ENCODE data around the gene MYO15A.

Gene MYO15A

DNA sequence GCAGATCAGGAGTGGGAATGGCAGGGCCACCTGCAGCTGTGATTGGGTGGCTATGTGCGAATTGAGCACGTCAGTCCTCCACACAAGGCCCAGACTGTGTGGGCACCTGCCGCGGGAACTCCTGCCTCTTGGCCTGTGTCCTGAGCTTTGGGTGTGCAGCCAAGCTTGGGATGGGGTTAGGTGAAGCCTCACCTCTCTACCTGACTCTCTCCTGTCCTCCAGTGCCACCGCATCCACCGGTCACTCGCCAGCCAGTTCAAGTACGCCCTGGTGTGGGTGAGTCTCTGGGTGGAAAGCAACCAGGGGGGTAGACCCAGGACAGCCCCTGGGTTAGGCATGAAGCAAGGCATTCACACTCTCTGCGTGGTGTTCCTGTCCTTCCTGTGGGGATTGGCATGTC lies 2.3 kb upstream of the MYO15A start:
- no peak for DNase-seq

DNA sequence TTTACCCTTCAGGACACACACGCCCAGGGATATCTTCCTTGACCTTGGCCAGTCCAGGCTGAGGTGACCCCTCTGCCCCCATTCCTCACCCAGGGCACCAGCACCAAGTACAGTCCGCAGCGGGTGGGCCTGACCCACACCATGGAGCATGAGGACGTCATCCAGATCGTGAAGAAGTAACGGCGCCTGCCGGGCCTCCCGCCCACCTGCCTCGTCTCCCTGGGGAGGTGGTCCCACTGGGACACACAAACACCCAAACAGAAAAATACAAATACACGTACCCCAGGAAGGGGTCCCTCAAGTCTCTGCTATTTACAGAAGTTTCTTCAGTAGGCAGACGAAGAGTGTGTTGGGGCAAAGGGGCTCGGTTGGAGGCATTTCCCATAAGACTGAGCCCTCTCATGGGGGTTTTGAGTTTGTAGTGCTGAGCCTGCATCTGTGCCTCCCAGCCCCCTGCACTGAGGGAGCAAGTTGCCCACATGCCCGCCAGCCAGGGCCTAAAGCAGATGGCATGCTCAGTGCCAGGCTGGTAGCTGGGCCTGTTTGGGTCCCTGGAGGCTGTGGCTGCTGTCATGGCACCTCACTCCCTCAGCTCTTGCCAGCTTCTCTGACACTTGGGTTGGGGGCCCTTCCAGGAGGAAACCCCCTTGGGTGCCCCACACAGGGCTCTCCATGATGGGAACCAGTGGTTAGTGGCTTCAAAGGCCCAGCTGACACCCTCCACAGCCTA lies 1.3 kb upstream of the MYO15A start:
- DNase-seq = no peak

DNA sequence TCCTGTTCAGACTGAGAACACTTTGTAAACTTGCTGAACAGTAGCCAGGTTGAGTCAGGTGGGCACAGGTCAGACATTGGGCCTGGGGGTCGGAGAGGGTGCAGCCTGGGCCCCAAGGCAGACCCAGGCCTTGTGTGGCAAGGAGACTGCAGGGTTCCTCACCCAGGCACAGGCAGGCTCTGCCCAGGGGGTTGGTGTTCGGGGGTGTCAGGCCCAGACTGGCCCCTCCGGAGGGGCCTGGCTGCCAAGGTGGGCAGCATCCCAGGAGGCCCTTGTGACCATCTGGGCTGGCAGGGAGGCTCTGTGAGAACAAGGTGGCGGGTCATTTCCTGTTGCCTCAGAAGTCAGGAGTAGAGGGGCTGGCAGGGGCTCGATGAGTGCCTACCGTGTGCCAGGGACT lies 585 bp upstream of the MYO15A start:
- DNase-seq = no peak

DNA sequence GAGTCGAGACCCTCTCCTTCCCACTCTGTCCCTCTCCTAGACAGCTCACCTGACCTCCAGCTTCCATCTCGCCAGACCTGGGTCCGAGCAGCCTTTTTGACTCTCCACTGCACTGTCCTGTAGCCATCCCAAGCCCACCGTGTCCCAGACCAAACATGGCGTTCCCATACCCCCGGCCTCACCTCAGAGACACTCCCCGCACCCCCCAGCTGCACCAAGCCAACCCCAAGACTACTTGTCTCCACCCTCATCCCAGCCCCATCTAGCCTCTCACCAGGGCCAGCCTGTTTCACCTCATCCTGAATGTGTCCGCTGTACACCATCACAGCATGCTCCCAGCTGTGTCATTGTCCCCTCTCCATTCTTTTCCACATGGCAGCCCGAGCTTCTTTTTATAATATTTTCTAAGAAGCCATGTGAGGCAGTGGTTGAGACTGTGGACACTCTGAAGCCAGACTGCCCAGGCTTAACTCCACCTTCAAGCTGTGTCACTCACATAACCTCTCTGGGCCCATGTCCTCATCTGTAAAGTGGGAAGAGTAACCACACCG lies 1.5 kb downstream of the MYO15A start:
- DNase-seq = no peak

DNA sequence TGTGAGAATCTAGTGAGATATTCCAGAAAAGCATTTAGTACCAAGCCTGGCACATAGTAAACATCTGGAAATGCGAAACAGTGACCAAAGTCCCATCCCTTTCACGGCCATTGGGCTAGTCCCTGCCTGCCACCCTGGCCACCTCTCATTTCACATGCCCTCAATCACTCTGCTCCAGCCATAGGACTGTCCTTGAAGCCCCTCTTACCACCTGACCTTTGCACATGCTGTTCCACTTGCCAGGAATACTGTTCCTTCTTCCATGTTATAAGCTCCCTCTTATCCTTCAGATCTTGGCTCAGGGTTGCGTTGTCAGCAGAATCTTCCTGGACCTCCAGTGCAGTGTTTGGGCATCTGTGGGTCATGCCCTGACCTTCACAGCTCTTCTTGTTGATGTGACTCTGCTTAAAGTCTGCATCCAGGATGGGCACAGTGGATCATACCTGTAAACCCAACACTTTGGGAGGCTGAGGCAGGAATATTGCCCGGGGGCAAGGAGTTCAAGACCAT lies 2.1 kb downstream of the MYO15A start:
- no peak for DNase-seq

DNA sequence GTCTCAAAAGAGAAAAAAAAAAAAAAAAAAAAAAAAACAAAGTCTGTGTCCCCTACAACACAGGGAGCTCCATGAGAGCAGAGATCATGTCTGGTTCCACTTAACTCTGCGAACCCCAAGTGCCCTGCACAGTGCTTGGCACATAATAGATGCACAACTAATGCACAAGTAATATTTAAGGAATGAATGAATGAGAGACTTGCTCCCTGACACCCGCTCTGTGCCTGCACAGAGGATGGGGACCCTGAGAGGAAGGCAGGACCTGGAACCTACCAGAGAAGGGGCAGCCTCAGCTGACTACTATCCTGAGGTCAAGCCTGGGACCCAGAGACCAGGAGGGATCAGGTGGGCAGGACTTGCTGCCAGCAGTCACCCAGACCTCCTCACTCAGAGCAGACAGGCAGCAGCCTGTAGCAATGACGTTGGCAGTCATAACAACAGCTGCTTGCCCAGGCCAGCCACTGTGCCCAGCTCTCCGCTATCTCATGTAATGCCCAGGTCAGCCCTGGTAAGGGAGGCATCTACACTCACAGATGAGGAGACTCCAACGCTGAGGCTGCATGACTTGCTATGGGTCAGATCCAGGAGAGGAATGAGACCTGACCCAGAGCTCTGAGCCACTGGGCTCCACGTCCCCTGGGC lies 2.9 kb downstream of the MYO15A start:
- no peak for DNase-seq

DNA sequence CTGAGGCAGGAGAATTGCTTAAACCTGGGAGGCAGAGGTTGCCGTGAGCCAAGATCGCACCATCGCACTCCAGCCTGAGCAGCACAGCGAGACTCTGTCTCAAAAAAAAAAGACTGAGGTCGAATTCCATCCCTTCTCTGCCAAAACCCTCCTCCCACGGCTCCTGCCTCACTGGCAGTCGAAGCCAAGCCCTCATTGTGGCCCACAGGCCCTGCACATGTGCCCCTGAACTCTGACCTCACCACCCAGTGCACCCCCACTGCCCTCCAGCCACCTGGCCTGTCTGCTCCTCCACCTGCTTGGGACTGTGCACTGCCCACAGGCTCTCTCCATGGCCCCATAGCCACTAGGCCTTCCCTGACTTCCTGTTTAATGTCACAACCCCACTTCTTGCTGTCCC lies 7.0 kb downstream of the MYO15A start:
- no peak for DNase-seq

DNA sequence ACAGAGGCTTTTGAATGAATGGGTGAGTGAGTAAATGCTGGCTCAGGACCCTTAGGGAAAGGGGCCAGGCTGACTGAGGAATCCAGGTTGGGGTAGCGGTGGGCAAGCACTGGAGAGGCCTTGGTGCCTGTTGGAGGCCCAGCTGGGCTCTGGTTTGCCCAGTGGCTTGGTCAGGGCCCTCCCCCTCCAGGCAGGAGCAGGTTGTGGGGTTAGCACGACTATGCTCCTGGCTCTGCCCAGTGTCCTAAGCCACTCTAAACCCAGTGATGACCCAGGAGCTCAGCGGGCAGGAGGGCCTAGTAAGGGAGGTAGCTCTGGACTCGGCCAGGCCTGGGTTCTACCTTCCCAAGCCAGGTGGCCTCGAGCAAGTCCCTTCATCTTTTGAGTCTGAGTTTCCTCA lies 7.5 kb downstream of the MYO15A start:
- no peak for DNase-seq

DNA sequence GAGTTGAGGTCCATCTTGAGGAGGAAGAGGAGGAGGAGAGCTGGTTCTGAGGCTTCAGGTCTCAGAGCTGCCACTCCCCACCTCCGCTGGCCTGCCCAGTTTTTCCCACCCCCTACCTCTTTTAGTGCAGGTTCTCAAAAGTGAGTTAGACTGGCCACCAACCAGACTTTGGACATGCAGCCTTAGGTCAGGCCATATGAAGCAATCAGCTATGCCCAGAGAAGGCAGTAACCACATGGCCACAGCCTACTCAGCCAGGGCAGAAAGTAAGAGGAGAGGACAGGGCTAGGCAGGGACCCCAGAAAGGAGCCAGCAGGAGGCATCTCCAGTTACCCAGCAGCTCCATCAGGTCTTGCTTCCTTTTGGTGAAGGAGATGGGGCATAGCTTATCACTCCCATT lies 9.0 kb downstream of the MYO15A start:
- no peak for DNase-seq

DNA sequence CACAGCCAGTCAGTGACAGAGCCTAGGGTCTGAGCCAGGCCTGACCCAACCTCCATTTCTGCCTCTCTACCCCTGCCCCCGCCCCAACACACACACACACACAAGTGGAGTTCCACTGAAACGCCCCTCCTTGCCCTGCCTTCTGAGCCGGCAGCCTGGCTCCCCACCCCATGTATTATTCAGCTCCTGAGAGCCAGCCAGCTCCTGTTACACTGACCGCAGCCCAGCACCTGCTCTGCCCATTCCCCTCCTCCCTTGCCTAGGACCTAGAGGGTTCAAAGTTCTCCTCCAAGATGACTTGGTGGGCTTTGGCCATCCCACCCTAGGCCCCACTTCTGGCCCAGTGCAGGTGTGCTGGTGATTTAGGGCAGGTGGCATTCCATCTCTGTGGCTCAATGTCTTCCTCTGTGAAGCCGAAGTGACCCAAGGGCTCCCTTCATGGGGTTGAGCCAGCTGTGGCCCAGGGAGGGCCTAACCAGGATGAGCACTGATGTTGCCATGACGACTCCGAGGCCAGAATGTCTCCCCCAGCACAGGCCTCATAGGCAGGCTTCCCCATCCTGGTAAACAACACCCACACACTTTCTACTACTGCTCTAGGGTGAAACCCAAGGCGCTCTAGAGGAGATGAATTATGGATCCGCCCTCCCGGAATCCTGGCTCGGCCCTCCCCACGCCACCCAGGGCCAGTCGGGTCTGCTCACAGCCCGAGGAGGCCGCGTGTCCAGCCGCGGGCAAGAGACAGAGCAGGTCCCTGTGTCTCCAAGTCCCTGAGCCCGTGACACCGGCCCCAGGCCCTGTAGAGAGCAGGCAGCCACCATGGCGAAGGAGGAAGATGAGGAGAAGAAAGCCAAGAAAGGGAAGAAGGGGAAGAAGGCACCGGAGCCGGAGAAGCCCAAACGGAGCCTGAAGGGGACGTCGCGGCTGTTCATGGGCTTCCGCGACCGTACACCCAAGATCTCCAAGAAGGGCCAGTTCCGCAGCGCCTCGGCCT lies 9.7 kb downstream of the MYO15A start:
- no peak for DNase-seq

DNA sequence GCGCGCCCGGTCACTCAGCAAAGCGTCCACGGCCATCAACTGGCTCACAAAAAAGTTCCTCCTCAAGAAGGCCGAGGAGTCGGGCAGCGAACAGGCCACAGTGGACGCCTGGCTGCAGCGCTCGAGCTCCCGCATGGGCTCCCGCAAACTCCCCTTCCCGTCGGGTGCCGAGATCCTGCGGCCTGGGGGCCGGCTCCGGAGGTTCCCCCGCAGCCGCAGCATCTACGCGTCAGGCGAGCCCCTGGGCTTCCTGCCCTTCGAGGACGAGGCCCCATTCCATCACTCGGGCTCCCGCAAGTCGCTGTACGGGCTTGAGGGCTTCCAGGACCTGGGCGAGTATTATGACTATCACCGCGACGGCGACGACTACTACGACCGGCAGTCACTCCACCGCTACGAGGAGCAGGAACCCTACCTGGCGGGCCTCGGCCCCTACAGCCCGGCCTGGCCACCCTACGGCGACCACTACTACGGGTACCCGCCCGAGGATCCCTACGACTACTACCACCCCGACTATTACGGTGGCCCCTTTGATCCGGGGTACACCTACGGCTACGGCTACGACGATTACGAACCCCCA lies 10.7 kb downstream of the MYO15A start:
- no peak for DNase-seq

DNA sequence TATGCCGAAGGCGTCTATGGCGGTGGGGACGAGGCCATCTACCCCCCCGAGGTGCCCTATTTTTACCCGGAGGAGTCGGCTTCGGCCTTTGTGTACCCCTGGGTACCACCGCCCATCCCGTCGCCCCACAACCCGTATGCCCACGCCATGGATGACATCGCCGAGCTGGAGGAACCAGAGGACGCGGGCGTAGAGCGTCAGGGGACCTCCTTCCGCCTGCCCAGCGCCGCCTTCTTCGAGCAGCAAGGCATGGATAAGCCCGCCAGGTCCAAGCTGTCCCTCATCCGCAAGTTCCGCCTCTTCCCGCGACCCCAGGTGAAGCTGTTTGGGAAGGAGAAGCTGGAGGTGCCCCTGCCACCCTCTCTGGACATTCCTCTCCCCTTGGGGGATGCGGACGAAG lies 11.4 kb downstream of the MYO15A start:
- DNase-seq = no peak

DNA sequence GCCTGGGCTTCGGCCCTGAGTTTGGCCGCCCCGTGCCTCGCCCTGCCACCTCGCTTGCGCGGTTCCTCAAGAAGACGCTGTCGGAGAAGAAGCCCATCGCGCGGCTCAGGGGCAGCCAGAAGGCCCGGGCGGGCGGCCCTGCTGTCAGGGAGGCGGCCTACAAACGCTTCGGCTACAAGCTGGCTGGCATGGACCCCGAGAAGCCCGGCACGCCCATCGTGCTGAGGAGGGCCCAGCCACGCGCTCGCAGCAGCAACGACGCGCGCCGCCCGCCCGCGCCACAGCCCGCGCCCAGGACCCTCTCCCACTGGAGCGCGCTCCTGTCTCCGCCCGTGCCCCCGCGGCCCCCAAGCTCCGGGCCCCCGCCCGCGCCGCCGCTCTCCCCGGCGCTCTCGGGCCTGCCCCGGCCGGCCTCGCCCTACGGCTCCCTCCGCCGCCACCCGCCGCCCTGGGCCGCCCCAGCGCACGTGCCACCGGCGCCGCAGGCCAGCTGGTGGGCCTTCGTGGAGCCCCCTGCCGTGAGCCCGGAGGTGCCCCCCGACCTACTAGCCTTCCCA lies 12.0 kb downstream of the MYO15A start:
- no peak for DNase-seq

DNA sequence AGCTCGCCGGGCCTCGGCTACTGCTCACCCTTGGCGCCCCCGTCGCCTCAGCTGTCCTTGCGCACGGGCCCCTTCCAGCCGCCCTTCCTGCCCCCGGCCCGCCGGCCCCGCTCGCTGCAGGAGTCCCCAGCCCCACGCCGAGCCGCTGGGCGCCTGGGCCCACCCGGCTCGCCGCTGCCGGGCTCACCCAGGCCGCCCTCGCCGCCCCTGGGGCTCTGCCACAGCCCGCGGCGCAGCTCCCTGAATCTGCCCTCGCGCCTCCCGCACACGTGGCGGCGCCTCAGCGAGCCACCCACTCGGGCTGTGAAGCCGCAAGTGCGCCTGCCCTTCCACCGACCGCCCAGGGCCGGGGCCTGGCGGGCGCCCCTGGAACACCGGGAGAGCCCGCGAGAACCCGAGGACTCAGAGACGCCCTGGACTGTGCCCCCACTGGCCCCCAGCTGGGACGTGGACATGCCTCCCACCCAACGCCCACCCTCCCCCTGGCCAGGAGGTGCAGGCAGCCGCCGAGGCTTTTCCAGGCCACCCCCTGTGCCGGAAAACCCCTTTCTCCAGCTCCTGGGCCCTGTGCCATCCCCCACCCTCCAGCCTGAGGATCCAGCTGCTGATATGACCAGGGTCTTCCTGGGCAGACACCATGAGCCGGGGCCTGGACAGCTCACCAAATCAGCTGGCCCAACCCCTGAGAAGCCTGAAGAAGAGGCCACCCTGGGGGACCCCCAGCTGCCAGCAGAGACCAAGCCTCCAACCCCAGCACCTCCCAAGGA lies 12.8 kb downstream of the MYO15A start:
- no peak for DNase-seq

DNA sequence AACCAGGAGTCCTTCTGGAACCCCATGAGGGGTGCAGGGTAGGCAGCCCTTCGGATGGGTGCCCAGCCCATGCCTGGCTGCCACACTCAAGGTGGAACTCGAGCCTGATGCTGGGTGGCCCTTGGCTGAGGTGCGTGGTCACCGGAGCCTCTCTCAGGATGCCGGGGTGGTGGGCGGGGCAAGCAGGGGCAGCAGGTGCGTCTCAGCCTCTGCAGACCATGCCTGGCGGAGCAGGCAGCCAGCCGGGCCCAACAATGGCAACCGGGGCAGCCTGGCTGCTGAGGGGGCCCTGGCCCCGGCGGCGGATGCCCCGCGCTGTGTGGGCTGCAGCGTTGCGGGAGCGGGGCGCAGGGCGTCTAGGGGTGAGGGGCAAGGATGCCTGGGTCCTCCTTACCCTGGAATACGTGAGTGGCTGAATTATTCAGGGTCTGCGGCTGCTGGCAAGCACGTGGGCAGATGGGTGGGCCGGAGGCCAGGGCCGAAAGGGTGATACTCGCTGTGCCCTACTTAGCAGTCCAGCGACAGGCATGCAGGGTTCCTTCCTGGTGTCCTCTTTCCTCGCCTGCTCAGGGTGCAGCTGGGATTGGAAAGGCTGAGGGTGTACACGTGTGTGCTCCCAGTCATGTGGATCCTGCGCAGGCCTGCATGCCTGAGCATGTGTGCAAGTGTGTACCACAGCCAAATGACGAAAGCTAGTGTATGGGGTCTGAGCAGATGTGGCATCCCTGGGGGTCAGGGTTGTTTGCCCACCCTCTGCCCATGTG lies 14.6 kb downstream of the MYO15A start:
- DNase-seq = no peak

DNA sequence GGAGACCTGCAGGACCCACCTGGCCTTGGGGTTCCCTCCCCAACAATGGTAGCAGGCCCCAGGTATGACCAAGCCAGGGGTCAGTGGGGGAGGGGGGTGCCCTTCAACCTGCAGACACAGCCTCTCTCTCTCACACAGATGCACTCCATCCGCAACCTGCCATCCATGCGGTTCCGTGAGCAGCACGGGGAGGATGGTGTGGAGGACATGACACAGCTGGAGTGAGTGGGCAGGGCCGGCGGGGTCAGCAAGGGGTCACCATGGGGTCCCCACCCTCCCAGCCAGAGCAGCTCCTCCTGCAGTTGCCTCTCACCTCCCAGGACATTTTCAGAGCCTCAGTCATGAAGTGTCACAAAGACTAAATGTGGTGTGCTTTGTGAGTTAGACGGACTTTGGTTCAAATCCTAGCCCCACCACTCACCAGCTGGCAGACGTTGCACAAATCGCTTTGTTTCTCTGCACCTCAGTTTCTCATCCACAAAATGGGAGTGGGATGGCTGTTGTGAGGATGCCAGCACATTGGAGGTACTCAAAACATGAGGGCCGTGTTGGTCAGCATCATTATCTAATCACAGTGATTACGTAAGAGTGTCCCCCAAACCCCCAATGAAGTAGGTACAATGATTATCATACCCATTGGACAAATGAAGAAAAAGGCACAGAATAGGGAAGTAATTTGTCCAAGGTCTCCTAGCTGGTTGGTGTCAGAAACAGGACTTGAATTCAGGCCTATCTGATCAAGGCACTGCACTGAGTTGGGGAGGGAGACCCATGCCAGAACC lies 16.0 kb downstream of the MYO15A start:
- DNase-seq = no peak

DNA sequence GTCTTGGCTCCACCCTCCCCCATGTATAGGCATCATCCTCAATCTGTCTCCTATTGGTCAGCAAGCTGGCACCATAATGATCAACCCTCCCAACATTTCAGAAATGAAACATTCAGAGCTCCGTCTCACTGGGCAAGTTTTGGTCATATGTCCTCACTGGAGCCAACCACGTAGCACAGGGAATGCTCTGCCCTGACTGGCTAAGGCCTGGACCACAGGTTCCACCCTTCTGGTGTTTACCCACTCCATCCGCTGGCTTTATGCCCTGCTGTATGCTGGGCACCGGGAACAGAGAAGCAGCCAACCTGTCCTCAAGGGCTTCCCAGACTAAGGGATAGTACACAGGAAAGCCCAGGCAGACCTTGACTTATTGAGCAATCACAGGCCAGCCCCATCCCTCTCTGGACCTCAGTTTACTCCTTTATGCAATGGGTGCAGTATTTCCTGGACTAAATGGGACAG lies 20.5 kb downstream of the MYO15A start:
- peak in 1 of 2 experiments; percentile 4 for DNase-seq

DNA sequence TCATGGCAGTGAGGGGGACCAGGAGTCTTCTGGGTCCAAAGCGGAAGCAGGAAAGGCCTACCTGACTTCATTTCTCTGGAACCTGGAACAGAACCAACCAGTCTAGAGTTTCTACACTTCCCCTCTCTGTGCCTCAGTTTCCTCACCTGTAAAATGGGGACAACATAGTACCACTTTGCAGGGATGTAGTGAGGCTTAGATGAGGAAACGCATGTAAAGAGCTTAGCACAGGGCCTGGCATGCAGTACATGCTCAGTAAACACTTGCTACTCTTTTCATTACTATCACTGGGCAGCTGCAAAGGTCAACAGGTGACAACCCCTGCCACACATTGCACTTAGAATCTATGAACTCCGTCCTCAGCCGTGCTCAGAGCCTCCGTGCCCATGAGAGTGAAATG lies 24.2 kb downstream of the MYO15A start:
- no peak for DNase-seq

DNA sequence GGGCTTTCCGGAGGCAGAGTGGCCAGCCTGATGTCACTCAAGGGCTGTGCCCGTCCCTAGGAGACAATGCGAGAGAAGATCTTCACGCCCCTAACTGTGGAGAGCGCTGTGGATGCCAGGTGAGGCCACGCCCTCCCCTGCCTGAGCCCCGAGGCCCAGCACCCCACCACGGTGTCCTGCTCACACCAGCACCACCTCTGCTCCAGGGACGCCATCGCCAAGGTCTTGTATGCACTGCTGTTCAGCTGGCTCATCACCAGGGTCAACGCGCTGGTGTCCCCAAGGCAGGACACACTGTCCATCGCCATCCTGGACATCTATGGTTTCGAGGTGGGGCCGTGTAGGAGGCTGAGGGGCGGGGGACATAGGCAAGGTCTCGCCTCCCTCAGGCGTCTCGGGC lies 27.8 kb downstream of the MYO15A start:
- DNase-seq = no peak

Measured in NCI-H2081 (cell line).